Lung microvascular endothelial cell (primary cell): ENCODE results near the gene AP1G2. TPM values are rescaled to one million over a fixed set of nuclear protein-coding genes. Genes with fewer than 3 reads are reported as not detected.

Source experiments
- DNase-seq, 2 donors: peaks; one replicate each; pipeline versions ENCODE4 v3.0.0 to v3.0.0-alpha.2; 2010; ENCODE audit warnings: low read depth in 2 of 2
- total RNA-seq: library from RNA; depleted of rRNA; stranded (reverse); fragments of >200 nt; gene quantifications from 2 replicates; pipeline ENCODE4 v1.2.1, GENCODE V29; 2014

Gene AP1G2
- total RNA-seq, 1 donor from 2014 or later = 23.8 TPM

DNA sequence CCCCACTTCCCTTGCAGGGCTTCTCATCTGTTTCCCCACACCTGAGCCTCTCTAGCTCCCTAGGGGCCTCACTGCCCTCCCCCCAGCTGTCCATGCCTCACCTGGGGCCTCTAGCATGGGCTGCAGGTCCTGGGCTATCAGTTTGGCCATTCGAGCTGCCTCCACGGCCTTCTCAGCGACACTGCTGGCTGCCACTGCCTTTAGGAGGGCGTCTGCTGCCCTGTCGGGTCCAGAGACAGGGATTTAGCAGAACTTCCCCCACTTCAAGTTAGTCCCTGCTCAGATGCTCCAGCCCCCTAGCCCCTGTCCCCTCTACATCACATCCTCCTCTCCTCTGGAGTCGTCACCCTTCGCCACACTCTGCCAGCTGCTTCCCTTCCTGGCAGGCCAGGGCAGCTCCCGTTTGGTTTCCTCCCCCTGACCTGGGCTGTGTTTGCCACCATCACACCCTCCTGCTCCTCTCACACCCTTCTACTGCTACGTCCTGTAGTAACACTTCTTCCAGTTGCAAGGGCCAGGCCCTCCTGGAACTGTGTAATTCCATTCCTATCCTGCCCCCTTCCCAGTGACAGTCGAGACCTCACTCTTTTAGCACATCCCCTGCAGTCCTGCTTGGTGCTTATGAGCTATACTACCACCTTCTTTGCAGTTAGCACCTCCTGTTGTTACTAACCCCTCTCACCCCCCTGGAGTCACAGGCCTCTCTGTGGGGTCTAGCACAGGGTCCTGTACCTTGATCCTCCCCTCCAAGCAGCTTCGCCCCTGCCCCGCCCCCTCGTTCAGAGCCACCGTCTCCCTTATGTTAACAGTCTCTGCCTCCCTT lies 4.3 kb upstream of the AP1G2 start:
- no peak for DNase-seq

- DNase-seq = no peak
Observed at GRCh38 chr14:23570806-23571483, 3.4 kb upstream of the AP1G2 start.

DNA sequence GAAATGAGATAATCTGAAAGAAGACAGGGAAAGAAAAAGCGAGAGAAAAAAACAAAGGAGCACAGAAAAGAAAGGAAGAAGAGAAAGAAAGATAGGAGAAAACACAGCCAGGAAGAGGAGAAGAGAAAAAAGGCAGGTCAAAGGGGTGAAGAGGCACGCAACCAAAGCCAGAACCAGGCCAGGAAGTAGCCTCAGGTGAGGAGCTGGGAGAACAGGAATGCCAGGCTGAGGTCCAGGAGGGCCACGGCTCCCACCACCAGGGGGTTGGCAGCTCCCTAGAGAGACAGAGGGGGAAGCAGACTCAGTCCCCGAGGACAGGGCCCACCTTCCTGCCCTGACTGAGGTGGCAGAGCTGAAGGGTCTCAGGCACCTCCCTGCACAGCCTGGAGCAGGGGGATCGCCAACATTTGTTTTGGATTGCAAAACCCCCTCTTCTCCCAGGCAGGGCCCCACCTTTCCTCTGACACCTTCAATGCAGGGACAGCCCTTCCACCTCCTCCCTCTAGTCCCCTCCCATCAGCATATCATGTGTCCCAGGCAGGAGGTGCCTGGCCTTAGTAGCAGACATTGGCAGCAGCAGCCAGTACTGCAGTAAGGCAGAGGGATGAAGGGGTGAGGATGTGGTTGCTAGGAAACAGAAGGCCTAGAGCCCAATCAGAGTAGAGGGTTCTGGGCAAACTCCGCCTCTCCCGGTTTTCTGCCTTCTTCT lies 2.0 kb upstream of the AP1G2 start:
- no peak for DNase-seq

- DNase-seq = peak in 1 of 2 donors; percentile 32
Observed at GRCh38 chr14:23568600-23569331, 1.2 kb upstream of the AP1G2 start.

DNA sequence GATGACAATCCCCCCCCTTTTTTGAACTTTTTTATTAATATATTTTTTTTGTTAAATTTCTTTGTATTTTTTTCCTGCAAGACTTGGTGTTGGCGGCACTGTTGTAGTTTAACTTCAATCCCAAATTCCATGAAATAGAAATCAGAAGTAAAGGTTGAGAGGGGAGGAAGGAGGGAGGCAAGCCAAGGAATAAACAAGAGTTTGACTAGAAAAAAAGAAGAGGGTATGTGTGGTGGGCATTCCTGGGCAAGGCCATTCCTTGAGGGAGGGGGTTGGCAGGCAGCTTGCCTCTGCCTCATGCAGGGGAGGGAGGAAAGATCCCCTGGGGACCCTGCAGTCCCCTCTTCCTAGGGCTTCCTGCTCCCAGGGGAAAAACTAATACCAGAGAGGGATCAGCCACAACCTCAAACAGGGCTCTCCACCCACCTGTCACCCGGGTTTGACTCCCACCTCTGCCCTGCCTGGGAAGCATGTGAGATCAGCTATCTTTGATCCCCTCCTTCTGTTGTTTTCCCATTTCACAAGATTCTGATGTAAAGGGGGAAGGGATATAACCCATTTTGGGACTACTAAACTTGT lies 519 bp upstream of the AP1G2 start:
- DNase-seq = no peak

DNA sequence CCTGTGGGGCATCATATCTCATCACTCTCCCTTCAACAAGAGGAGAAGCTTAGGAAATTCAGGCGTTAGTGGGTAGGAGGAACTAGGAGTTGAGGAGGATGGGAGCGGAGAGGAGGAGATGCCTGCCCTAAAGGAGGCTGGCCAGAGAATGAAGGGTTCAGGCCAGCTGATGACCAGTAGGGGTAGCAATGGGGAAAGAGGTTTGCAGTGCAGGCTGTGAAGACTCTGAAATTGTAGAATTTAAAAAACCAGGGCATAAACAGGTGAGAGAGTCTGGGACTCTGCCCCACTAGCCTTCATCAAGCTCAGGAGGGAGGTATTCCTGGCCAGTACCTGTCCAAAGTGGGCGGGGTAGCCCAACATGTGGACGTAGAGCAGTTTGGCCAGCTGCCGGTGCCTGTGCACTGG lies 809 bp downstream of the AP1G2 start:
- peak in 1 of 2 donors; percentile 18 for DNase-seq

GRCh38 chr14:23566112-23566777 lies 1.3 kb downstream of the AP1G2 start:
- no peak for DNase-seq

GRCh38 chr14:23565626-23566025 lies 2.0 kb downstream of the AP1G2 start:
- no peak for DNase-seq

DNA sequence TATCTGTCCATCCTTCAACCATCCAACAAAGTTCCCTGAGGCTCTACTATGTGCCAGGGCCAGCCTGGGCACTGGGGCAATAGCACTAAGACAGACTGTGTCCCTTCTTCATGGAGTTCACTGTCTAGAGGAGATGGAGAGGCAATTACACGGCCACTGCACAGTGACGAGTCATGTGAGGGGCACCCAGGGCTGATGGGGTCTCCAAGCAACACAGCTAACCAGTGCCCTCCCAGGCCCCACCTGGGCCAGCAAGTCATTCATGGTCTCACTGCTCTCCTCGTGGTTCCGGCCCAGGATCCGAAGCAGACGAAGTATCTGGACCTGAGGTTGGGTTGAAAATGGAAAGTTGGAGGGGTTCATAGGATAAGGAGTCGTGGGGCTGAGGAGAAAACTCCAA lies 2.7 kb downstream of the AP1G2 start:
- no peak for DNase-seq

DNA sequence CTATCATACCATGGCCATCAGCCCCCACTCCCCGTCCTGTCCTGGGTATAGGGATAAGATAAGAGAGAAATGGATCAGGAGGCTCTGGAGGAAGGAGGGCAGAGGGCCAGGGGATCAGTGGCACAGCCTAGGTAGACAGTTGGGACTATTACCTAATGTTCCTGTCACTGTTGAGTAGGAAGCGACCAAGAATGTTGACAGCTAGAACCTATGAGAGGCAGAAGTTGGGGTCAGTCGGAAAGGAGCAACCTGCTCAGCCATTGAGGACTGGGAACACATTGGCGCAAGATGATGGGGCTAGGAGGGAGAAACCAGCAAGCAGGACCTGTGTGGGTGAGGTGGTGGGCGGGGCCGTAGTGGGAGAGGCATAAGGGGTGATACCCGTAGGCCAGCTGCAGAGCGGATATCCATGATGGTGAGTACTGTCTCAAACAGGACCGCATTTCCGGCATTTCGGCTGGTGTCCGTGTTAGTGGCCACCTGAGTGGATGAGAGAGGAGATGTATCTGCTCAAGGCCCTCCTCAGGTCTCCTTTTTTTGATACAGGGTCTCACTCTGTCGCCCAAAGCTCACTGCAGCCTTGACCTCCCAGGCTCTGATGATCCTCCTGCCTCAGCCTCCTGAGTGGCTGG lies 3.3 kb downstream of the AP1G2 start:
- no peak for DNase-seq

GRCh38 chr14:23563473-23564180 lies 4.0 kb downstream of the AP1G2 start:
- DNase-seq = no peak

DNA sequence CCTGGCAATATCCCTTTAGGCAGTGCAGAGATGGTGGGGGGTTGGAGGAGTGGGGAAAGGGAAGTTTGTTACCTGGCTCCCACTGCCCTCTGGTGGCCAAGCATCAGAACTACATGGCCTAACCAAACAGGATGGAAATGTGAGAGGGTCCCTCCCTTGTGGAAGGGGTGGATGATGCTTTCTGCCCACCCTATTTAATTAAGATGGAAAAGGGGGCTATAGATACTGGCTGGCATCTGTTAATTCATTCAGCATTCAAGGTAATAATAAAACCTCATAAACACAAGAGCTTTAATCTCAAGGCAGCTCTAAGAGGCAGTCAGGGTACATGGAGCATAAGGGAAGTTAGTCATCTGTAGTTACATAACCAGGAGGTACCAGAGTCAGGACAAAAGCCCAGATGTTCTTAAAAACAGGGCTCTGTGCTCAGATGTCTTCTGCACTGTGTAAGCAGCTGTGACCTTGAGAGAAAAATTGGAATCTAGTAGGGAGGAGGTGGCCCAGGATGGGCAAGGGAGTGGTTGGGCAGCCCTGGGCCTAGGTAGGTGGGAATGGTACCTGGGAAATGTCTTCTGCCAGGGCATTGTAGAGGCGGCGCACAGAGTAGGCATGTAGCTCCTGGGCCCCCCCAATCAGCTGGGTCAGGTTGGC lies 4.6 kb downstream of the AP1G2 start:
- DNase-seq = peak; percentile 46 to 65

GRCh38 chr14:23561873-23562821 lies 5.4 kb downstream of the AP1G2 start:
- peak in 1 of 2 donors; percentile 42 for DNase-seq

DNA sequence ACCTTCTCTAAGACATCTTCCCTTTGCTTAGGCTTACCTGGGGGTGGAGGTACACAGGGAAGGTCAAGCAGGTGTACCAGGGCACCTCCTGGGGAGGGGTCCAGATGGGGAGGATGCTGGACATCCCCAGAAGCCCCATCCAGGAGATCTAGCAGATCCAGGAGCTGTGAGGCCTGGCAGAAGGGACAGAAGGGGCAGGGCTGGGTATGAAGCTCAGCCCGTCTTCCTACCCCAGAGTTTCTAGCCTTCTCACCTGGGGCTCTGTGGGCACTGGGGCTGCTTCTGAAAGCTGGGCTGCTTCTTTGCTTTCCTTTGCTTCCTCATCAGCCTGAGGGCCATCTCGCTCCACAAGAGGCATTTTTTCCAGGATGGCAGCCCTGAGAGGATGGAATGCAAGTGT lies 6.3 kb downstream of the AP1G2 start:
- DNase-seq = no peak

GRCh38 chr14:23559926-23560520 lies 7.6 kb downstream of the AP1G2 start:
- no peak for DNase-seq

DNA sequence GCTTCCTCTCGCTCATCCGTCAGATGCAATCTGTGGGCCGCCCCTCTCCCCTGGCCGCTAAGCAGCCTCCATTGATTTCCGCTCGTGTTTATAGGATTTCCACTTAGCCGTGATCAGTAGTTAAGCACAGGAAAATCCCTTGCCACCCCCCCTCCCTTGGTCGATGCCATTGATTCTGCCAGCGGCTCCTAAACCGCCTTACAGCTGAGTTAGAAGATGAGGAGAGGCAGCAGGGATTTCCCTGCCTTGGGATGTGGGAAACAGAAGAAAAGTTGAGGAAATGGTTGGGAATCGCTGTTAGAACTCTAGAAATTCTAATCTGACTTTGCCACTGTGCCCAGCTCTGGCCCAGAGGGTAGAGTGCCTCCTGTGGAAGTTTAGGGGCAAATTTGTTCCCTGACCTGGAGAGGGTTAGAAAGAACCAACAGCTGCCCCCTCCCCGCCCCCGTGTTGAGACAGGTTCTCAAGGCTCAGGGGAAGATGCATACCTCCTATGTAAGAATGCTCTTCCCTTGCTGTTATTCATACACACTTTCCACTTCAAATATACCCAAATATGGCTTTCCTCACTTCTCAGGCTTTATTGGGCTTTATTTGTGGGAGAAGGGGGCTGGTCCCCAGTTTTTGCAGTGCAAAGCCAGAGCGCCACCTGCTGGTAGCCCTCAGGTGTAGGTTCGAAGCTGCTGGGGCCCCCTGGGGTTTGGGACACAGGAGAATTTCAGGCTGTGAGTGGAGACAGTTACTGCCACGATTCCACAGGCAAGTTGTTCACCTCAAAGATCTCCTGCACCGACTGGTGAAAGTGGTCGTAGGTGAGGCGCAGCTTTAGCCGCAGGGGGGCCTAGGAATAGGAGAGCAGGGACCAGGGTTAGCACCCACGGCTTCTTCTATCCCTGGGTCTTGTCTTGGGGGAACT lies 8.3 kb downstream of the AP1G2 start:
- DNase-seq = peak; percentile 63 to 70
